ENCODE results near the gene ABHD6.

- no peak for TF ChIP-seq POLR2A (IDR thresholded peaks at IDR 0.05)
- TF ChIP-seq CTCF (IDR thresholded peaks at IDR 0.05), result no peak
Observed at GRCh38 chr3:58270485-58270884, 32.9 kb downstream of the ABHD6 start.
